Naive B cell (primary cell): ENCODE results near the gene ACTR1B. TPM values are rescaled to one million over a fixed set of nuclear protein-coding genes. Genes with fewer than 3 reads are reported as not detected.
"Not testable (repeated sequence)": the region's sequence is repeated elsewhere in the genome, so short reads cannot be mapped to it uniquely, and the experiment has no call there.

Experiments
- ATAC-seq, 2 donors: fragments of 150-1000 bp; cut with Tn5 transposase; 2 replicates each; pipeline ENCODE4 v1.10.0; 2021; ENCODE audit warnings: low read depth in 2 of 2, mild to moderate bottlenecking in 2 of 2, moderate library complexity in 2 of 2
- DNase-seq: peaks from one replicate; pipeline ENCODE4 v3.0.0; 2022
- H3K27ac Mint-ChIP-seq, 6 donors: one replicate each; pipeline ENCODE4 v1.8.0; 2020 to 2022; ENCODE audit warnings: mild to moderate bottlenecking in 6 of 6, mixed read lengths in 6 of 6, moderate library complexity in 5 of 6, inconsistent platforms in 2 of 6
- H3K27me3 Mint-ChIP-seq, 3 donors: one replicate each; pipeline ENCODE4 v1.8.0; 2021 to 2022; ENCODE audit warnings: mixed read lengths in 3 of 3, mild to moderate bottlenecking in 1 of 3
- H3K36me3 Mint-ChIP-seq, 2 donors: one replicate each; pipeline ENCODE4 v1.8.0; 2020 to 2022; ENCODE audit warnings: mixed read lengths in 2 of 2, inconsistent platforms in 1 of 2, mild to moderate bottlenecking in 1 of 2
- H3K4me1 Mint-ChIP-seq, 3 donors: one replicate each; pipeline ENCODE4 v1.8.0; 2020 to 2022; ENCODE audit warnings: mixed read lengths in 3 of 3, inconsistent platforms in 1 of 3, mild to moderate bottlenecking in 1 of 3, moderate library complexity in 1 of 3
- H3K4me3 Mint-ChIP-seq, 8 donors: one replicate each; pipeline ENCODE4 v1.8.0; 2020 to 2022; ENCODE audit warnings: mild to moderate bottlenecking in 8 of 8, mixed read lengths in 8 of 8, moderate library complexity in 8 of 8, inconsistent platforms in 2 of 8
- H3K9me3 Mint-ChIP-seq, 7 donors: one replicate each; pipeline ENCODE4 v1.8.0; 2020 to 2022; ENCODE audit warnings: mixed read lengths in 7 of 7, mild to moderate bottlenecking in 5 of 7, inconsistent platforms in 2 of 7, moderate library complexity in 1 of 7
- polyA plus RNA-seq, 6 donors: library from polyadenylated mRNA; unstranded; fragments of 300-500 nt; fragmentation: Illumina TruSeq; gene quantifications; one replicate each; pipeline ENCODE4 v1.2.3, GENCODE V29; 2021; ENCODE audit warnings: low read depth in 6 of 6

ACTR1B gene
- polyA plus RNA-seq, 6 donors from 2014 or later, result 8.7 to 13.9 (median 10.8) TPM

- Mint-ChIP-seq H3K4me1 (peaks cover 0 to 4% (median 0%) of the 10 kb centered on the region in 3 donors), H3K27ac (no peak overlapping the region), H3K27me3 (no peaks in the 10 kb centered on the region), H3K4me3 (no peak overlapping the region), H3K36me3 (peaks cover 0 to 4% of the 10 kb centered on the region in 2 donors), H3K9me3 (peaks cover 0 to 4% (median 0%) of the 10 kb centered on the region in 7 donors)
- no peak for DNase-seq
- no peak for ATAC-seq
Observed at GRCh38 chr2:97676620-97677019, 12.8 kb upstream of the ACTR1B start.

GRCh38 chr2:97675430-97676113 is 11.7 kb upstream of the ACTR1B start:
- peaks cover 0 to 4% (median 0%) of the 10 kb centered on the region in 7 donors for H3K9me3 Mint-ChIP-seq
- no peak overlapping the region for H3K27ac Mint-ChIP-seq
- H3K27me3 Mint-ChIP-seq, result no peaks in the 10 kb centered on the region

GRCh38 chr2:97673915-97674283 is 10.1 kb upstream of the ACTR1B start:
- H3K9me3 Mint-ChIP-seq, result no peaks in the 10 kb centered on the region
- peaks cover 0 to 4% of the 10 kb centered on the region in 2 donors for H3K36me3 Mint-ChIP-seq
- ATAC-seq (peak in 1 of 2 donors; percentile 18), DNase-seq (no peak)
- no peaks in the 10 kb centered on the region for H3K27me3 Mint-ChIP-seq
- no peak overlapping the region for H3K4me3 Mint-ChIP-seq
- peaks cover 0 to 4% (median 0%) of the 10 kb centered on the region in 3 donors for H3K4me1 Mint-ChIP-seq
- no peak overlapping the region for H3K27ac Mint-ChIP-seq

More at GRCh38 chr2:97675430-97676113, 11.7 kb upstream of the ACTR1B start:
- DNase-seq, result no peak
- H3K36me3 Mint-ChIP-seq, result peaks cover 0 to 4% of the 10 kb centered on the region in 2 donors
- no peak for ATAC-seq
- H3K4me3 Mint-ChIP-seq, result no peak overlapping the region
- H3K4me1 Mint-ChIP-seq, result peaks cover 0 to 4% (median 0%) of the 10 kb centered on the region in 3 donors

DNA sequence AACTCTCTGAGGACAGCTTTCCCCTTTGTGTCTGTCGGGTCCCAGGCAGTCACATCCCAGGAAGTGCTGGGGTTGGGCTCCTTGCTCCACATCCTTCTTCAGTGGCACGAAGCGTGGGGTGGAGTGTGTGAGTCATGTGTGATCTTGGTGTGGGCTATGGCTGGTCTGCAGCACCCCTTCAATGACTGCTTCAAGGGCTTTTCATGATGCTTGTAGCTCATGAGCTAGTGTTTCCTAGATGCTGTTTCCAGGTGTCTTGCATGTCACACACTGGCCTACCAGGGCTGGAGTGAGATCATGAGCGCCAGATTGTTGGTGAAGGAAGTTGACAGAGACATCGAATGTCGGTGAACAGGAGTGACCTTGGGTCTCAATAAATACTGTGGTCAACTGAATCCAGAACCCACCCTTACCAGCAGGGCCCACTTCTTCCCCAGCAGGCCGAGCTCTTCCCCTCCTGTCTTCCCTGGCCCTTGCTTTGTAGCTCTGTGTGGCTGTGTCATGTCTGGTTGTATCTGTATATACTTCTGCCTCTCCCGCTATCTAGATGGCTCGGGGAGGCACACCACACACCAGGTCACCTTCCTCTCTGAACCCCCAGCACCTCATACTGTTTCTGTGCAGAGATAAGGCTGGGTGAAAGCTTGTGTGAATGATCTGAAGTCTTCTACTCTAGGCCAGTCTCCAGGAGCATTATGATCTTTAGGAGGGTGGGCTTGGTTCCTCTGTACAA is 9.5 kb upstream of the ACTR1B start:
- Mint-ChIP-seq H3K9me3 (no peaks in the 10 kb centered on the region), H3K27me3 (no peaks in the 10 kb centered on the region), H3K27ac (peak overlapping the region in 1 of 6 donors; percentile 57), H3K36me3 (peaks cover 0 to 4% of the 10 kb centered on the region in 2 donors), H3K4me3 (no peak overlapping the region), H3K4me1 (peaks cover 0 to 4% (median 0%) of the 10 kb centered on the region in 3 donors)
- DNase-seq (no peak), ATAC-seq (no peak)

- not testable (repeated sequence) for H3K27ac Mint-ChIP-seq, H3K27me3 Mint-ChIP-seq, H3K9me3 Mint-ChIP-seq, H3K4me3 Mint-ChIP-seq, ATAC-seq, H3K4me1 Mint-ChIP-seq, DNase-seq, H3K36me3 Mint-ChIP-seq
Observed at GRCh38 chr2:97672606-97673140, 8.8 kb upstream of the ACTR1B start.

DNA sequence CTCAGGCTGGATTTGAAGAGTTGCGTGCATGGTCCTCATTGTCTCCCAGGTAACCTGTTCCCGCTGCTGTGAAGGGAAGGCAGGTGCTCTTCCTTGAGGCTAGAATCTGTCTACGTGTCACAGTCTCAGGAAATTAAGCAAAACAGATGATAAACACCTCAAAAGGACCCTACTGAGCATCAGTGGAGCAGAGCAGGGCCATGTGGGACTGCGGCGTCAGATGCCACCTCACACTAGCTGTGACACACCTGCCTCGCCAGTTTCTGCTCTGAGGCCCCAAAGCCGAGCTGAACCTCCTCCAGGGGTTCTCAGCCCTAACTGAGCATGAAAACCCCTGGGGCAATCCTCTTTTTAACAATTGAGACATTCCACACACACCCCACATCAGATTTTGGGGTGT is 7.7 kb upstream of the ACTR1B start:
- Mint-ChIP-seq H3K4me1 (peaks cover 0 to 4% (median 4%) of the 10 kb centered on the region in 3 donors), H3K9me3 (no peaks in the 10 kb centered on the region), H3K27me3 (no peaks in the 10 kb centered on the region), H3K4me3 (no peak overlapping the region), H3K27ac (no peak overlapping the region), H3K36me3 (no peaks in the 10 kb centered on the region)
- no peak for DNase-seq
- no peak for ATAC-seq

DNA sequence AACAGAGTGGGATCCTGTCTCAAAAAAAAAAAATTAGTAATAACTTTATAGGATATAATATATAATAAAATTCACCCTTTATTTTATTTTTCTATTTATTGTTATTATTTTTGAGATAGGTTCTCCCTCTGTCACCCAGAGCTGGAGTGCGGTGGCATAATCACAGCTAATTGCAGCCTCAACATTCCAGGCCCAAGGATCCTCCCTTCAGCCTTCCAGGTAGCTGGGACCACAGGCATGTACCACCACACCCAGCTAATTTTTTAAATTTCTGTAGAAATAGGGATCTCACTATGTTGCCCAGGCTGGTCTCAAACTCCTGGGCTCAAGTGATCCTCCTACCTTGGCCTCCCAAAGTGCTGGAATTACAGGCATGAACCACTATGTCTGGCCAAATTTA is 6.6 kb upstream of the ACTR1B start:
- no peak for ATAC-seq
- Mint-ChIP-seq H3K27ac (no peak overlapping the region), H3K4me1 (peaks cover 0 to 4% (median 4%) of the 10 kb centered on the region in 3 donors), H3K36me3 (no peaks in the 10 kb centered on the region), H3K4me3 (no peak overlapping the region), H3K9me3 (no peaks in the 10 kb centered on the region), H3K27me3 (no peaks in the 10 kb centered on the region)
- no peak for DNase-seq

DNA sequence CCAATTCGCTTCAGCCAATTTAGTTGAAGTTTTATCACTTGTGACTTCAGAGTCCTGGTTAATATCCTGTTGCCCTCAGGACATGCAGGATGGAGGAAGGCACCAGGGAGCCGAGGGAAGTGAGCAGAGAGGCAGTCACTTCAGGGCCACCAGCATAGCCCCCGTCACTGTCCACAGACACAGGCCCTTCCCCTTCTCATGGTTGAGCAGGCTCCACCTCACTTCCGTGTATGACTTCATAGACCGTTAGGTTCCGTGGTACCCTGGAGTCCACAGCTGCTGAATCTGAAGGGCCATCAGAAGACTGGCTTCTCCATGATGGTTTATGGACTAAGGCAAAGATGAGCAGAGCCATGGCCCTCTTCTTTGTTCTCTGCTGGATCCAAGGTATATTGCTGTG is 5.6 kb upstream of the ACTR1B start, which contains the start of gene C2orf92:
Gene C2orf92, plus strand, starts transcription at position 266 of the 400 bp plus-strand sequence. Its CDS starts 76 bp downstream, at position 342.
- peak within 1 kb of the TSS in 2 of 8 donors; percentile 12 to 22 for H3K4me3 Mint-ChIP-seq
- no peaks in the 10 kb centered on the region for H3K36me3 Mint-ChIP-seq
- H3K9me3 Mint-ChIP-seq, result no peaks in the 10 kb centered on the region
- DNase-seq (no peak), ATAC-seq (peak; percentile 65 to 72)
- peaks cover 0 to 8% (median 4%) of the 10 kb centered on the region in 3 donors for H3K4me1 Mint-ChIP-seq
- H3K27ac Mint-ChIP-seq, result peak within 1 kb of the TSS in 1 of 6 donors; percentile 52
- H3K27me3 Mint-ChIP-seq, result no peaks in the 10 kb centered on the region

GRCh38 chr2:97664636-97664970 is 759 bp upstream of the ACTR1B start:
- ATAC-seq (no peak), DNase-seq (no peak)
- H3K4me1 Mint-ChIP-seq, result peaks cover 24 to 42% (median 30%) of the 10 kb centered on the region in 3 donors
- H3K4me3 Mint-ChIP-seq, result peak overlapping the region; percentile 89 to 98 (median 96)
- H3K27me3 Mint-ChIP-seq, result no peaks in the 10 kb centered on the region
- no peaks in the 10 kb centered on the region for H3K9me3 Mint-ChIP-seq
- H3K36me3 Mint-ChIP-seq, result no peaks in the 10 kb centered on the region
- H3K27ac Mint-ChIP-seq, result peak overlapping the region; percentile 97 to 99 (median 98)

DNA sequence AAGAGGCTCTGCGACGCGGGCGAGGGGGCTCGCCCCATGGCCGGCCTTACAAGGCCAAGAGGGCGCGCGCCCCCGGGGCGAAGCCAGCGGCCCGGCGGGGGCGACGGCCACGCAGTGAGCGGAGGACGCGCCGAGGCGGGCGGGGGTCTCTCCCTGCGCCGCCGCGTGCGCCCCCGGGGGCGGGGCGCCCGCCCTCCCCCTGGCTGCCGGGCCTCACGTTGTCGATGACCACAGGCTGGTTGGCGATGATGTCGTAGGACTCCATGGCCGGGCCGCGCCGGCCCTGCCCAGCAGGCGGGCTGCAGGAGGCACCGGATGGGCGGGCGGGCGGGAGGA is 250 bp downstream of the ACTR1B start:
- H3K27ac Mint-ChIP-seq, result peak overlapping the region in 3 of 6 donors; percentile 83 to 97 (median 95)
- peak overlapping the region; percentile 88 to 98 (median 94) for H3K4me3 Mint-ChIP-seq

DNA sequence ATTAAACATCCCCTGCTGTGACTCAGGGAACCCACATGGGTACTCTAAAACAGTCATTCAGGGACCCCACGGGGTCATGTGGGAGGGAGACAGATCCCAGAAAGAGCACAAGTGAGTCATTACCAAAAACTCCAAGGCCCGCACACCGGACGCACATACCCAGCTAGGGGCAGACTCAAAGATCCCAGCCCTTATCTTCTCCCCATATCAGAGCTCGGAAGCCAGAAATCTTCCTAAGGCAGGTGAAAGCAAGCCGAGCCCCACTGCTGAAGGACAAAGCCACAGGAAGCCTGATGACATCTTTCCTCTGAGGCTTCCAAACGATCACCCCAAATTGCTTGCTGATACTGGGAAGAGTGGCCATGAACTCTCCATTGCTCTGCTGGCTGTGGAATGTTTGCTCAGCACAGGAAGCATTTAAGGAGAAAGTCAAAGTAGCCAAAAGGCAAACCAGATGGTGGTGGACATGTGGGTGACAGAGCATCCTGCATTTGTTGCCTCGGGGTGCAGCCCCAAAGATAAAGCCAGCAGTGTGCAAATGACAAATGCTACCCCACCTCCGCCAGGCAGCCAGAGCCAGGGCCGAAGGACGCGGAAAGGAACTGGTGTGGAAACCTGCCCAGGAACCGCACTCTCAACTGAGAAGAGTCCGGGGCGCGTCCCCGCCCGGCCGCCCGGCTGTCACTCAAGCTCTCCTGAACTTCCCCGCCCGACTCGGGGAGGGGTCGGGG is 784 bp downstream of the ACTR1B start:
- ATAC-seq (peak; percentile 44 to 50), DNase-seq (peak; percentile 63)
- Mint-ChIP-seq H3K36me3 (peaks cover 0 to 6% of the 10 kb centered on the region in 2 donors), H3K4me1 (peaks cover 24 to 43% (median 30%) of the 10 kb centered on the region in 3 donors), H3K27ac (peak overlapping the region; percentile 83 to 97 (median 94)), H3K4me3 (peak overlapping the region; percentile 88 to 98 (median 94)), H3K9me3 (no peaks in the 10 kb centered on the region), H3K27me3 (no peaks in the 10 kb centered on the region)

More for the DNA sequence above, 250 bp downstream of the ACTR1B start:
- Mint-ChIP-seq H3K27me3 (no peaks in the 10 kb centered on the region), H3K9me3 (no peaks in the 10 kb centered on the region), H3K36me3 (peaks cover 0 to under 1% of the 10 kb centered on the region in 2 donors), H3K4me1 (peaks cover 24 to 43% (median 30%) of the 10 kb centered on the region in 3 donors)
- ATAC-seq (no peak), DNase-seq (no peak)

- Mint-ChIP-seq H3K36me3 (peaks cover 0 to 6% of the 10 kb centered on the region in 2 donors), H3K4me3 (peak overlapping the region; percentile 88 to 98 (median 94)), H3K27me3 (no peaks in the 10 kb centered on the region), H3K9me3 (no peaks in the 10 kb centered on the region), H3K27ac (peak overlapping the region; percentile 83 to 97 (median 94)), H3K4me1 (peaks cover 24 to 43% (median 30%) of the 10 kb centered on the region in 3 donors)
- no peak for DNase-seq
- no peak for ATAC-seq
Observed at GRCh38 chr2:97662386-97662894, 1.4 kb downstream of the ACTR1B start.

- no peaks in the 10 kb centered on the region for H3K9me3 Mint-ChIP-seq
- peak overlapping the region; percentile 46 to 98 (median 93) for H3K4me3 Mint-ChIP-seq
- ATAC-seq, result no peak
- DNase-seq, result no peak
- no peaks in the 10 kb centered on the region for H3K27me3 Mint-ChIP-seq
- peaks cover 23 to 43% (median 30%) of the 10 kb centered on the region in 3 donors for H3K4me1 Mint-ChIP-seq
- H3K36me3 Mint-ChIP-seq, result peaks cover 0 to 6% of the 10 kb centered on the region in 2 donors
- H3K27ac Mint-ChIP-seq, result peak overlapping the region in 4 of 6 donors; percentile 4 to 97 (median 53)
Observed at GRCh38 chr2:97661927-97662326, 1.9 kb downstream of the ACTR1B start.
